H1 (cell line): ENCODE data around the gene CDK5RAP3. TPM values are rescaled to one million over a fixed set of nuclear protein-coding genes. Genes with fewer than 3 reads are reported as not detected.

Experiments used
- CEBPB ChIP-seq: IDR thresholded peaks from 2 replicates; pipeline ENCODE4 v1.6.1; 2012; ENCODE audit warnings: low read depth, low read length
- JUN ChIP-seq: IDR thresholded peaks from 2 replicates; pipeline ENCODE4 v1.6.1; 2011; ENCODE audit warnings: low read depth, mild to moderate bottlenecking, improper control_type of control experiment, low read length
- SUZ12 ChIP-seq: fragments of 200-600 bp; sonication (generic); IDR thresholded peaks from 2 replicates; pipeline ENCODE4 v1.6.1; 2012; ENCODE audit warnings: mild to moderate bottlenecking, inconsistent platforms, low read length, moderate library complexity, mixed read lengths
- polyA plus RNA-seq, 7 experiments: library from polyadenylated mRNA; depleted of rRNA in 3 of 7; stranded (reverse) in 5 of 7; unstranded in 2 of 7; fragments of >200 nt in 5 of 7; fragments of 200-250 nt in 2 of 7; gene quantifications; 1 replicate in 5 of 7; 2 replicates in 1 of 7; 4 replicates in 1 of 7; pipeline versions ENCODE4 v1.2.1 to v1.2.3, GENCODE V29; 2011 to 2013; ENCODE audit warnings: missing spikeins in 2 of 7, mixed read lengths in 2 of 7
- total RNA-seq: library from RNA; stranded (reverse); fragmentation: NEBNext Ultra II Directional; extraction: Animal tissue kit (Norgen Biotek cat#: 25700); gene quantifications from 2 replicates; pipeline ENCODE4 v1.2.1, GENCODE V29; 2021

CDK5RAP3 gene
- total and polyA plus RNA-seq, 2 of the 8 experiments (the other 6 are each of a cell fraction or from before 2014, with no cell fraction given): 88.2 to 93.2 TPM

DNA sequence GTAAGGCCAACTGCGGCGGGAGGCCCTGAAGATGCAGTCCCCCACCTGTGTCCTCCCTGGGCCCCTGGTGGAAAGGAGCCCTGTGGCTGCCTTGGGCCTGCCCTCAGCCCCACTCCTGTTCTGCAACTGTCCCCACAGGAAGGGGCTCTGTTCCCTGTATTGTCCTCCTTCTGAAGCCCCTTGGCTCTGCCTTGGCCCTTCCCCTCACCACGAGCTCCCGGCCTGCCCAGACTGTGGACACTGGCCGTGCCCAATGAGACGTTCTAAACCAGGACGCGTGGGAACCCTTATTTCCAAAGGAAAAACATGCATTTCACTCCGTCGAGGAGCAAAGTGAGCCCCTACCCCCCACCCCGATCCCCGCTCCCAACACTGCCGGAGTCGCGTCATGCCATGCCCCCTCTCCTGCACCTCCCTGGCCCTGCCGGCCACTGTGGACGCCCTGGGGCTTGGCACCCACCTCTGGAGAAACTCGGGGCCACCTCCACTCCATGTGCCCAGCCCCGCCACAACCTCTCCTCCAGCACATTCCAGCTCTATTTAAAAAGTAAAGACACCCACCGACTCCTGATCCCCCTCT lies 43.0 kb upstream of the CDK5RAP3 start (continued):
- TF ChIP-seq SUZ12: no peak
- no peak for TF ChIP-seq CEBPB
- TF ChIP-seq JUN: no peak
- TF ChIP-seq, all 59 proteins: peak for 0
